GM12878 (cell line): ENCODE measurements around the gene FOXP1.

Experiments used
- CTCF ChIP-seq, 3 experiments: IDR thresholded peaks in 2 of 3; conservative IDR thresholded peaks in 1 of 3; 2 replicates each; pipeline ENCODE4 v1.5.1; 2011; ENCODE audit warnings: low read depth in 3 of 3, low read length in 3 of 3, mild to moderate bottlenecking in 3 of 3, control low read depth in 2 of 3, moderate library complexity in 2 of 3, inconsistent platforms in 1 of 3, mixed read lengths in 1 of 3; ENCODE audit not compliant: control insufficient read depth in 2 of 3, insufficient read depth in 1 of 3; ENCODE audit errors: extremely low read depth in 1 of 3
- MEF2A ChIP-seq: IDR thresholded peaks from 2 replicates; pipeline ENCODE4 v1.6.1; 2011; ENCODE audit warnings: low read depth, mild to moderate bottlenecking, low read length, moderate library complexity; ENCODE audit not compliant: insufficient read depth
- POLR2AphosphoS5 ChIP-seq: IDR thresholded peaks from 2 replicates; pipeline ENCODE4 v1.6.1; 2011; ENCODE audit warnings: mild to moderate bottlenecking, low read length, inconsistent platforms

- no peak for TF ChIP-seq POLR2AphosphoS5
- TF ChIP-seq MEF2A, result no peak
- TF ChIP-seq CTCF (IDR thresholded peaks at IDR 0.05 in 2 of 3, conservative IDR thresholded peaks at IDR 0.05 in 1 of 3; ENCODE audit: control insufficient read depth in 2 of 3, extremely low read depth in 1 of 3, insufficient read depth in 1 of 3, low read depth in 3 of 3, low read length in 3 of 3), result no peak
Measured at GRCh38 chr3:71304684-71305083, 278.8 kb downstream of the FOXP1 start.
